Anterior cingulate cortex (tissue), 58 donors: ENCODE data around the gene DTYMK.

Source experiments
- DNase-seq, 58 donors: peaks; one replicate each; lab custom pipeline; 2025; lab: John Stamatoyannopoulos, UW

DTYMK gene, protein sequence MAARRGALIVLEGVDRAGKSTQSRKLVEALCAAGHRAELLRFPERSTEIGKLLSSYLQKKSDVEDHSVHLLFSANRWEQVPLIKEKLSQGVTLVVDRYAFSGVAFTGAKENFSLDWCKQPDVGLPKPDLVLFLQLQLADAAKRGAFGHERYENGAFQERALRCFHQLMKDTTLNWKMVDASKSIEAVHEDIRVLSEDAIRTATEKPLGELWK

DNA sequence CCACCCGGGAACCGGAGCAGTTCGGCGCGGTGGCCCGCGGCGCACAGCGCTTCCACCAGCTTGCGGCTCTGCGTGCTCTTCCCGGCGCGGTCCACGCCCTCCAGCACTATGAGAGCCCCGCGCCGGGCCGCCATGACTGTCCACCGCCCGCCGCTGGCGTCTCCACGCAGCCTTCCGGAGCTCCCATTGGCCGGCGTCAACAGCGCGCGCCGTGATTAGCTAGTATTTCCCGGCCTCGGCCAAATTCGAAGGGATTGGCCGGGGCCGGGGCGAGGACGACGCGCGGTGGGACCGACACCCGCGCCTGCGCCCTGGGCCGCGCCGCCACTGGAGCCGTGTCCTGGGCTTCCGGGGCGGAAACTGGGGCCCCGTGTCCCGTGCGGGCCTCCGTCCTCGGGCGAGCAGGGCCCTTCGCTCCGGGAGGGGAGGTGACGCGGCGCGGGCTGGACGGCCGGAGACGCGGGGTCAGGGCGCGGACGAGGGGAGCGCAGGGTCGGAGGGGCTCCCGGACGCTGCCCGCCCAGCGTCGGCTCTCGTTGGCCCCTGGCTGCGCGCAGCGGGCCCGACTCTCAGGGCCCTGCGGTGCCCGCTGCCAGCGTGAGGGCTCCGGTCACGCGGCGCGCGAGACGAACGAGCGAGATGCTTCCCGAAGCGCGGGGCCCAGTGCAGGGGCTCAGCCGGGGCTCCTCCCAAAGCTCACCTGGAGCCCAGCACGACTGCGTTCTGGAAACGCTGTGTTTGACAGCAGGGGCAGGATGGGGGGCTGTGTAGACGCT lies at the start of gene DTYMK:
Gene DTYMK (minus strand): TSS at position 166 of the 776 bp plus-strand sequence. CDS start 32 bp downstream, at position 134.
- DNase-seq, result peak; percentile 81 to 98 (median 95)

DNA sequence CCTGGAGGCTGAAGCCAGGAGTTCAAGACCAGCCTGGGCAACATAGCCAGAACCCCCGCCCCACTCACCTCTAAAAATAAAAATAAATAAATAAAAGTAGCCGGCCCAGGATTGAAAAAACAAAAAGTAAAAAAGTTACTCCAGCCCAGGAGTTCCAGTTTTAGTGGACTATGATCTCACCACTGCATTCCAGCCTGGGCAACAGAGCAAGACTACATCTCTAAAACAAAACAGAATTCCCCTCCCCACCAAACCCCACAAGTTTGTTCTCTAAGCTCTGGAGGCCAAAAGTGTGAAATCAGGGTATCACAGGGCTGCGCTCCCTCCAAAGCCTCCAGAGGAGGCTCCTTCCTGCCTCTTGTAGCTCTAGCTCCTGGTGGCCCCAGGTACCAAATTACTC lies 49.5 kb upstream of the DTYMK start:
- DNase-seq, result no peak

DNA sequence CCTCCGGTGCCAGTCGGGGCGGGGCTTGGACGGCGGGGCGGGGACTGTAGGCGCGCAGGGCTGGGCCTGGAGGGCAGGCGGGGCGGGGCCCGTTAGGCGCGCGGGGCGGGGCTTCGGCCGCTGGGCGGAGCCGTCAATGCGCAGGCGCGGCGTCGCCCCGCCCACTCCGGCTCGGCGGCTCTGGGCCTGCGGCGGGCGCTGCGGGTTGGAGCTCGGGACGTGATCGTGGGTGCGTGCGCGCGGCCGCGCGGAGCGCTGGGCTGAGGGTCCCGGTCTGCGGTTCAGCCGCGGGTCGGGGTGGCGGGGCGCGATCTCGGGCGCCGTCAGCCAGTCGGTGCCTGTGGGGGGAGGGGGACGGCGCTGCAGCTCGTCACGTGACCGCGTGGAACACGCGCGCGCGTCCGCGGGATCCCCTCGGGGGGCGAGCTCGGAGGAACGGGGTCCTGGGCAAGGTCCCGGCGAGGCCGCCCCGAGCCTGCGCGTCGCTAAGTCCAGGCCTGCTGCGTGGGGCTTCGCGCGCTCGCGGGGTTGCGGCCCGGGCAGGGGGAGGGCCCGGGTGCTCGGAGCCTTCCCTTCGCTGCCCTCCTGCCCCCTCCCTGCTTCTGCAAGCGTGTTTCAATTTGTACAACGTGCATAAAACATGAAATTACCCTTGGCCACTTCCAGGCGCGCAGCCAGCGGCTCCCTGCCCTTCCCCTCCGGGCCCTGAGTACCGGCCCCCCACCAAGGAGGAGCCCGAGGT lies 48.0 kb upstream of the DTYMK start, which contains the start of gene D2HGDH:
Gene D2HGDH (plus strand): TSS at position 164 of the 742 bp plus-strand sequence. CDS start 595 bp downstream, outside the sequence.
- peak; percentile 36 to 95 (median 88) for DNase-seq

DNA sequence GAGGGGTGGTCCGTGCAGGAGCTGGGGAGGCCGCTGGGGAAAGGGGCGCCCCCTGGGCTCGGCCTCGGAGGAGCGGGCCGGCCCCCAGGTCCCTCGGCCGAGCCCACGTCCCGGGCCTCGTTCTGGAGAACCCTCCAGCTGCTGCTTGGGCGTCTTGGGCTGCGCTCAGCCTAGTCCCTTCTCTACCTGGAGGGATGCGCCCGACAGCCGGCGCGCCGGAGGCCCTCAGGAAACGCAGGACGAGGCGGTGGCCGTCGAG lies 47.5 kb upstream of the DTYMK start:
- no peak for DNase-seq

DNA sequence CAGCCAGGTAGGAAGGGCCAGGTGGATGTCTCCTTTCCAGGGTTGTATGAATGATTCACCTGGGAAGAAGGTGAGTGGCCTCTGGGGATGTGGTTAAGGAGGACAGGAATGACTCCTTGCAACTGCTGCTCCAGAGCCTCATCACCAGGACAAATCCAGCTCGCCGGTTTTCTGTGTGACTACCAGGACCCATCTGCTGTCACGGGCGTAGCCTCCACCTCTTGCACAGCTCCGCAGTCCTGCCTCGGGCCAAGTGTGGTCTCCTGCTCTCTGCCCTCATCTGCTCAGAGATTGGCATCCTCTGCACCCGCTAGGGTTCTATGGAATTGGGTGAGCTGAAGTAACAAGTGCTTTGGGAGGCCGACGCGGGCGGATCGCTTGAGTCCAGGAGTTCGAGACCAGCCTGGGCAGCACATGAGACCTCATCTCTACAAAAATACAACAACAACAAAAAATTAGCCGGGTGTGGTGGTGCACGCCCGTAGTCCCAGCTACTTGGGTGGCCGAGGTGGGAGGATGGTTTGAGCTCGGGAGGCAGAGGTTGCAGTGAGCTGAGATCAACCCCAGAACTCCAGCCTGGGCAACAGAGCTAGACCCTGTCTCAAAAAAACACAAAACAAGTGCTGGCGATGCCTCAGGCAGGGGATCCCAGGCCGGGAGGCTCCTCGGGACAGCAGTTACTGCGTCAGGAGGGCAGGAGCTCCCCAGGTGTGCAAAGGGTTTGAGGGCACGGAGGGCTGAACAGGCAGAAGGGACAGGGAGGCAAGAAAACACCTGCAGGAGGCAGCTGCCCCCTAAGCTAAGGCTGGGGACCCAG lies 47.0 kb upstream of the DTYMK start:
- peak in 3 of 58 donors; percentile 25 to 42 (median 27) for DNase-seq

DNA sequence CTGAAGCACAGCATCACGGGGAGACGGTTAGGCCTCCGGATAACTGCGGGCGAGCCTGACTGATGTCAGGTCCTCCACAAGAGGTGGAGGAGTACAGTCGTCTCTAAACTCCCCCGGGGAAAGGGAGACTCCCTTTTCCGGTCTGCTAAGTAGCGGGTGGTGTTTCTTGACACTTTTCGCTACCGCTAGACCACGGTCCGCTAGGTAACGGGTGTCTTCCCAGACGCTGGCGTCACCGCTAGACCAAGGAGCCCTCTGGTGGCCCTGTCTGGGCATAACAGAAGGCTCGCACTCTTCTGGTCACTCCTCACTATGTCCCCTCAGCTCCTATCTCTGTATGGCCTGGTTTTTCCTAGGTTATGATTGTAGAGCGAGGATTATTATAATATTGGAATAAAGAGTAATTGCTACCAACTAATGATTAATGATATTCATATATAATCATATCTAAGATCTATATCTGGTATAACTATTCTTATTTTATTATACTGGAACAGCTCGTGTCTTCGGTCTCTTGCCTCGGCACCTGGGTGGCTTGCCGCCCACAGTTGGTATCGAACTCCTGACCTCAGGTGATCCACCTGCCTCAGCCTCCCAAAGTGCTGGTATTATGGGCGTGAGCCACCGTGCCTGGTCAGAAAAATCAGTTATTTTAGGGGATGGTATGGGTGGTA lies 46.0 kb upstream of the DTYMK start:
- peak in 31 of 58 donors; percentile 3 to 73 (median 43) for DNase-seq

DNA sequence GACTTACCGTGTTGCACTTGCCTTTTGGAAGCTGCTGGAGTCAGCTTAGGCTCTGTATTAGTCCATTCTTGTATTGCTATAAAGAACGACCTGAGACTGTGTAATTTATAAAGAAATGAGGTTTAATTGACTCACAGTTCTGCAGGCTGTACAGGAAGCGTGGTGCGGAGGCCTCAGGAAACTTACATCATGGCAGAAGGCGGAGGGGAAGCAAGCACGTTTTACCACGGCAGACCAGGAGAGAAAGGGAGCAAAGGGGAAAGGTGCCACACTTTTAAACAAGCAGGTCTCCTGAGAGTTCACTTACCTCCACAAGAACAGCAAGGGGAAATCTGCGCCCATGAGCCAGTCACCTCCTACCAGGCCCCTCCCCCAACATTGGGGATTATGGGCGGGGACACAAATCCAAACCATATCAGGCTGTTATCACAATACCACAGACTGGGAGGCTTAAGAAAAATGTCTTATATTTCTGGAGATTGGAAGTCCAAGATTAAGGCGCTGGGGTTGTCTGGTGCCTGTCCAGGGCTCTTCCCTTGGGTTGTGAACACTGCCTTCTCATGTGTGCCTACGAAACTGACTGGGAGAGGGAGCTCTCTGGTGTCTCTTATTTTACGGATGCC lies 44.2 kb upstream of the DTYMK start:
- no peak for DNase-seq

DNA sequence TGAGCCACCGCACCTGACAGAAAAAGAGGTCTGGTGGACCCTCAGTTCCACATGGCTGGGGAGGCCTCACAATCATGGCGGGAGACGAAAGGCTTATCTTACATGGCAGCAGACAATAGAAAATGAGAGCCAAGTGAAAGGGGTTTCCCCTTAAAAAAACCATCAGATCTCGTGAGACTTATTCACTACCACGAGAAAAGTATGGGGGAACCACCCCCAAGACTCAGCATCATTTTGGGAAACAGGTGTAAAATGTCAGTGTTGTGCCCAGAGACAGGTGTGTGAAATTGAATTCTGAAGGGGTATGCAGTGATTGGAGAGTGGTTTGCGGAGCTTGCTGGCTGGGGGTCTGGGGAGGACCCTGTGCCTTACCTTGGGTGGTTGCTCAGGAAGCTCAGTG lies 43.3 kb upstream of the DTYMK start:
- no peak for DNase-seq

DNA sequence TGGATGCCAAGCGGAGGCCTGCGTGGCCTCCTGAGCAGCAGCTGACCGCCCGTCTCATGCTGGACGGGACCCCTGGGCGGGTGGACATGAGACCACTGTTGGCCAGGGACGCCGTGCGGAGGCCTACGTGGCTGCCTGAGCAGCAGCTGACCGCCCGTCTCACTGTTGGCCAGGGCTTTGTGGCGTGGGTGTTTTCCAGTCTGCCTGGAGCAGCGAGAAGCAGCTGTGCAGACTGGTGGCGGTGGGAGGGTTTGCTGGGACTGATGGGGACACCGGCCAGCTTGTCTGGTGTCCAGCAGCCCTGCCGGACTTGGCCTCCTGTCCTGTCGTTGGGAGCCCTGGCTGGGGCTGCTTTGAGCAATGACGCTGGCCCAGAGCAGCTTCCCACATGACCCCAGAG lies 42.0 kb upstream of the DTYMK start:
- DNase-seq, result peak in 54 of 58 donors; percentile 8 to 80 (median 48)

DNA sequence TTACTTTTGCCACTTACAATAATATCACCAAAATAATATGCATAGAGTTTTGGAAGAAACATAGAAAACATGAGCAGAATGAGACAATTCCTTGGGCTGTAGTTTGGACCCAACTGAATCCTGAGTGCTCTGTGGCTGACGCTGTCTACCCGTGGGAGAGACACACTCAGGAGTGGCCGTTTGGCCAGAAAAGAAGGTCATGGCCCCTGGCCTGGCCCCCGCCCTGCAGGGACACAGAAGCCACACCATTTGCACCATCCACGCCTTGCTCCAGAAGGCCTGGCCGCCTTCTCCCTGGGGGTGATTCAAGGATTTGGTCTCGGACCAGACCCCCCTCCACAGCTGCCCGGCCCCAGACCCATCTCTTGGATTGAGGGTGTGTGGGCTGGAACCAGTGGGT lies 41.4 kb upstream of the DTYMK start:
- no peak for DNase-seq

DNA sequence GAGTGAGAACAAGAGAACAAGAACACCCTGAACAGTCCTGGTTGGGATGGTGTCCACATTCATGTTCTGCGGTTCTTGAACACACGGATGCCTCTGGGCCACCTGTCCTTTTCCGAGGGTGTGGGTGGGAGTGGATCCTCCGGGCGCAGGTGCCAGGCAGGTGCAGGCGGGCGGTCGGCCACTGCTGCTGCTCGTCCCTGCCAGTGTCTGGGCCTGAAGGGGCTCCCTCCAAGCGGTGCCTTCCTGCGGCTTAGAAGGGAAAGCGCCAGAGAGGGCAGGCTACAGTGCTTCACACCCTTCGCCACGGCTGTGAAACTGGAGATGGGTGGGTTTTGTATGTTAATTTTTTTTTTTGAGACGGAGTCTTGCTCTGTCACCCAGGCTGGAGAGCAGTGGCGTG lies 39.8 kb upstream of the DTYMK start:
- DNase-seq, result no peak

DNA sequence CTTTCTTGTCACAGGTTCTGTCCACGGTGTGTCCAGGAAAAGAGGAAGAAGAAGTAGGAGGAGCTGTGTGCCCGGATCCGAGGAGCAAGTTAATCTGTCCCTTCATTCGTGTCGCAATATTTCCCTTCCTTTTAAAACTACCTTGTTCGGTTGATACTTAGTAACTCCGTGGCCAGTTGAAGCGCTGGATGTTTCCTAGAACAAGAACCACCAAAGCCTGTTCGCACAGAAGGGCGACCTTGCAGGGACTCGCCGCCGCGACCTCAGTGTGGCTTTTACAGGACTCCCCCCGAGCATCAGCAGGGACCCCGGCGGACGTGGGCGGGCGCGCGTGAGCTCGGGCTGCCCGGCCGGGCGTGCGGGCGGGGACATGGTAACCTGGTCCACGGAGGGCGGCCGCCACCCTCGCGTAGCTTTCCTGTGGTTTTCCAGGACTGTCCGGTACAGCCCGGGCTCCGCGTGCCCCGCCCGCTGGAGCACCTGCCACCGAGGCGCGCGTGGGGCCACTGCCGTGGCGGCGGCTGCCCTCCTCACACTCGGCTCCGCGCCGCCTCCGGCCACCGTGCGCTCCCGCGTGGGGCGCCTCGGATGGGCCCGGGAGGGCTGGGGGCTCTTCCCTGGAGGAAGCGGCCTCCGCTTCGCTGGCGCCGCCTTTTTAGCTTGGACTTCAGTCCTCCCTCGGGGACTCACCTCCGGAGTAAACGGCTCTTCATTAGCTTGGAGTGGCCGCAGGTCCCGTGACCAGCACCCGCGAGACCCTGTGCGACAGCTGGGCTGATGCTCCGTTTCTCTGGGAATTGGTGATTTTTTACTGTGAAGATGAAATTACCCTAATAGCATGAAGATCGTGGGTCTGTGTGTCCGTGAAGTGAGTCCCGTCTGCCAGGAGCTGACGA lies 38.6 kb upstream of the DTYMK start:
- DNase-seq, result no peak

DNA sequence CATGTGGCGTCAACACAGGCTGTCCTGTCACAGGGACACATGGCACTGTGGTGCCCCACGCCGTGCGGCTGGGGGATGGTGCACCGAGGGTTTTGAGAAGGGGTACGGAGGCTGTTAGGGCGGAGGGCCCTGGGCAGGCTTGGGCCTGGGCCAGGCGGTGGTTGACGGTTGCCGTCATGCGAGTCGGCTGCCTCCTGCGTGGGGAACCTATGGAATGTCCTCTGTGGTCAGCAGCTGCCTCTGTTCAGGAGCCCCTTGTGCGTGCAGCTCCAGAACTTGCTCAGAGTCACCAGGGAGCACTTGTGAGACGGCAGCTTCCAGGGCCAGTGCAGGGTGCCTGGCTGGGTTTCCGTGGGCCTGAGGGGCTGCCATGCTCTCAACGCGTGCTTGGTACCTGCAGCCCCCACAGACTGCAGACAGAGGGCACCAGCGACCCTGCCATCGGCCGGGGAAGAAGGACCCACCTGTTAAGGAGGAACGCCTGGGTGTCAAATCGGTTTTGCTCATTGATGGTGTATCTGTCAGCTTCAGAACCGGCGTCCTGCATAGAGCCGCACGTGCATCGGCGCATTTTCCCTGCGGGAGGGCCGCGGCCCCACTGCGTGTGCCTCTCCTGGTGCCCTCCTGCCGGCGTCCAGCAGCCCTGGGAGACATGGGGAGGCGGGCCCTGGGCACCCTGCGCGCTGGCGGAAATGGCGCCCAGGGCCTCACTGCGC lies 37.8 kb upstream of the DTYMK start:
- DNase-seq, result peak in 1 of 58 donors; percentile 7

DNA sequence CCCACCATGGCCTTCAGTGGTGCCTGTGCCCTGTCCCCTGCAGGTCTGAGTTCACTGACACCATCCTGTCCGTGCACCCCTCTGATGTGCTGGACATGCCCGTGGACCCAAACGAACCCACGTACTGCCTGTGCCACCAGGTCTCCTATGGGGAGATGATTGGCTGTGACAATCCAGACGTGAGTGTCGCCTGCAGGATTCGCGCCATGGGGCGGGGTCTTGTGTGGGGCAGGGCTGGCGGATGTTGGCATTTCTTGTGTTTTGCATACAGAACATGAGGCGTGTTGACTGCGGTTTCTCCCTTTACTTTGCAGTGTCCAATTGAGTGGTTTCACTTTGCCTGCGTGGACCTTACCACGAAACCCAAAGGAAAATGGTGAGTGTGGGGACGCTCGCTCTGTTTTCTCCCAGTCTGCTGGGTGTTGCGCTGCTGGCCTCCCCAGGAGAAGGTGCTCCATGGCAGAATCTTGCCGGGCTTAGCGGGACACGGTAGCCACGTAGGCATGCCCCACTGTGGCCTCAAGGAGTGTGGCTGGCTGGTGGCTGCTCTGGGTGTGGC lies 36.4 kb upstream of the DTYMK start:
- no peak for DNase-seq

DNA sequence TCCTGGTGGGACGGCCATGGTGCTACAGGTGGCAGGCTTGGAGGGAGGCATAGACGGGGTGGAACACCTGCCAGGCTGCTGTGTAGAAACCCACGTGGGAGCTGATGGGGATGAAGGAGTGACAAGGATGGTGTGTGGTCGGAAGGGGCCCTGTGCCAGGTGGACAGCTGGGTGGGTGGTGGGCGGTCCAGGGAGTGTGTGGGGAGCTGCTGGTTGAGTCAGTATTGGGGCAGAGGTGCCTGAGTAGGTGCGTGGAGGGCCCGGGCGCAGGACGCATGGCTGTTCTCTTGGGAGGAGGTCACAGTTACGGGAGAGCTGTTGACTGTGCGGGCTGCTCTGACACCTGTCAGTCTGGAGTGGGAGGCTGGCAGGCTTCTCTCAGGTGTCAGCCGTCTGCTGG lies 35.2 kb upstream of the DTYMK start:
- DNase-seq, result no peak

DNA sequence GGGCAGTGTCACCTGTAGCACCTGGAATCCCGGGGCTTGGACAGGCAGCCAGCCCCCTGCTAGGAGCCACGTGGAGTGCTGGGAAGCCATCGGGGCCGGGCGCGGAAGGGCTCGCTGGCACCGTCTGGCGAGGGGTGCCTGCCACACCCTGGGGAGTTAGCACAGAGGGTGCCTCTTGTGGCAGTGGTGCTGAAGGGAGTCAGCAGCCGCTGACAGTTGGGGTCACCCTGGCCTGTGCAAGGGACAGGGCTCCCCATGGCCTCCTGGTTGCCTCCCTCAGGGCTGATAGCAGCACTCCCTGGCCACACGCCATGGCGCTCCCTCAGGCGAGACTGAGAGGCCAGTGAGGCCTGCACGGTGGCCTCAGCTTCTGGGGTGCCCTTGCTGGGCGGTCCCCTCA lies 33.9 kb upstream of the DTYMK start:
- DNase-seq, result no peak

DNA sequence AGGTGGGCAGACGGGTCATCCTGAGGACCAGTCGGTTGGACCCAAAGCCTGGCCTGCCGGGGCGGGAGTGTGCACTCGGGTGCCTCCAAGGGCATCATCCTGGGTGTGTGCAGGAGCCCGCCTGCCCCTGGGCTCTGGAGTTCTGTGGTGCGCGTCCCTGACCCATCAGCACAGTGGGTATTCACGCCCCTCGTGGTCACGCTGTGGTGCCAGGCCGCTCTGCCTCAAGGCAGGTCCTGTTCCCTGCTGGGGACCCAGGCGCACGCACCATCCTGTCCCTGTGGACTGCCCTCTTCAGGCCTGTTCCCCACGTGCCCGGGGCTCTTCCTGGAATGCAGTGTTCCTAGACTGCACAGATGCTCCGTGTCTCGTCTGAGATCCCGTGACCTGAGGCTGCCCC lies 33.5 kb upstream of the DTYMK start:
- DNase-seq, result no peak

DNA sequence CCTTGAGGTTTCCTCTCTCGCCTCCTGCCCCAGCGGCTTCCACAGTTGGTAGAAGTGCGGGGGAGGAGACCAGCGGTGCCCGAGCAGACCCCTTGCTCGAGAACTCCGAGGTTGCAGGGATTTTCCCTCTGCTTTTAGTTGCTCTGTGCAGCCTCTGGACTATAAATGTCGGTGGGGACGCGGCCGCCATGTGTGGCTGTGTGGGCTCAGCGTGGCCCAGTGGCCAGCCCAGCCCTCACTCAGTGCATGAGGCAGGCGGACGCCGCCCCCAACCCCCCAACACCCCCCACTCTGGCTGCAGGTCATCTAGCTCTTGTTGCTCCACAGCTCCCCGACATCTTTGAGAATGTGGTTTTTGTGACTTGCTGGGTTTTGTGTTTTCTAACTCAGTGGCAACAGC lies 32.5 kb upstream of the DTYMK start:
- no peak for DNase-seq
